HG03045 (cell line): ENCODE results near the gene TGM6.

Experiments used
- ATAC-seq: cut with Tn5 transposase; IDR thresholded peaks from one replicate; pipeline ENCODE4 v1.9.1; 2021; ENCODE audit warnings: mild to moderate bottlenecking, moderate library complexity; ENCODE audit not compliant: unreplicated experiment

The TGM6 gene

DNA sequence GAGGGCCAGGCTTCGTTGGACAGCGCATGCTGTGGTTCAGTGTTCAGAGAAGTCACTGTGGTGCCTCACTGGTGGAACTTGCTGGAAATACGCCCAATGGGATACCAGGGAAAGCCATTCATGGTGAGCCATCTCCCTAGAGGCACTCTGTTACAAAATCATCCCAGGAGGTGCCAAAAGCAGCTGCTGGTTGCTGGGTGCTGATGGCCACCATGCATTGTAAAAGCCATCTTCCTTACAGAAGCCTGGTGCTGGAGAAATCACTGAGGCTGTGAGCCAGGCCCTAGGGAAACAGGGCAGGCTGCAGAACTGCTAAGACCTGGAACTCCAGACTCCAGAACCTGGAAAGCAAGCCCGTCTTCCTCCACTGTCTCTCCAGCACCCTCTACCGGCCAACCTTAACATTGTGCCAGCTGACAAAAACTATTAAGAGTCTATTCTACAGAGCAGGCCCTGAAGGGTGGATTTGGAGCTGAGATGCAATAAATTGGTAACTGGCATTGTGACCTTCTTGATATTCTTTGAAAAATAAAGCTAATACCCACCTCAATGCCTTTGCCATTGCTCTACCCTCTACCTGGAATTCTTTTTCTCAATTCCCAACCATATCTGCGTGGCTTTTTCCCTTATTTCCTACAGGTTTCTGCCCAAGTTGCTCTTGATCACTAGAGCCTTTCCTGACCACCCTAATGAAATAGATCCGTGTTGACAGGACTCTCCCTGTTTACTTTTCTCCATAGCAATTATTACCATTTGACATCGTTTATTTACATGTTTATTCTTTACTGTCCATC is 71.4 kb downstream of the TGM6 start:
- ATAC-seq = no peak

DNA sequence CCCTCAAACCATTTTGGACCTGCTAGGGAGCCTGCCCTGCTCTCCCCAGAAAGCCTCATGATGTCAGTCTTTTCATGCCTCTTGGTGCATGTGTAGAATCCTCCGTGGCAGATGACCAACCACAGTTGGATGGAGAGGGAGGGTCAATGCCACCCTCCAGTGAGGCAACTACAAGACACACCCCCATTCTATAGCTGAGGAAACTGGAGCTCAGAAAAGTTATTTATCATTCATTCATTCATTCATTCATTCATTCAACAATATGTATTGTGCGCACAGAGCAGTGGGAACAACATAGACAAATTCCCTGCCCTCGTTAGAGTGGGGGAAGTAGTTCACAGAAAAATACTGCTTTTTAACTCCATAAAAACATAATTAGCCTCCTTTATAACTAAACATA is 73.1 kb downstream of the TGM6 start:
- no peak for ATAC-seq

DNA sequence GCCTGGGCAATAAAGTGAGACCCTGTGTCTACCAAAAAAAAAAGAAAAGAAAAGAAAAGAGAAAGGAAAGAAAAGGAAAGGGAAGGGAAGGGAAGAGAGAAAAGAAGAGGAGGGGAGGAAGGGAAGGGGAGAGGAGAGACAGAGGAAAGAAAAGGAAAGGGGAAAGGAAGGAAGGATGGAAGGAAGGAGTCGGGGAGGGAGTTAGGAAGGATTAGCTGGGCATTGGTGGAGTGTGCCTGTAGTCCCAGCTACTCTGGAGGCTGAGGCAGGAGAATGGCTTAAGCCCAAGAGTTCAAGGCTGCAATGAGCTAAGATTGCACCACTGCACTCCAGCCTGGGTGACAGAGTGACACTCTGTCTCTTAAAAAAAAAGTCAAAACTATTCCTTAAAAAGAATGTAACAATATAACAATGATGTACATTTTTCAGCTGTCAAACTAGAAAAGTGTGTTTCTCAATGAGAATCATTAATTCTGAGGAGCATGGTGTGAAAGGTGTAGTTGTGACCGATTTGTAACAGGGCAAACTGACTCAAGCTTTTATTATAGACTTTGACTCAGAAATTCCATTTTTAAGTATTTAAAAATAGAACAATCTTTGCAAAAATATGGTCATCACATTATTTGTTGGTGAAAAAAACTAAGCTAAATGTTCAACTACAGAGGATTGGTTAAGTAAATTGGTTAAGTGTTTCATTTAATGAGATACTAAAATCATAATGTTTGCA is 75.2 kb downstream of the TGM6 start:
- ATAC-seq = no peak

DNA sequence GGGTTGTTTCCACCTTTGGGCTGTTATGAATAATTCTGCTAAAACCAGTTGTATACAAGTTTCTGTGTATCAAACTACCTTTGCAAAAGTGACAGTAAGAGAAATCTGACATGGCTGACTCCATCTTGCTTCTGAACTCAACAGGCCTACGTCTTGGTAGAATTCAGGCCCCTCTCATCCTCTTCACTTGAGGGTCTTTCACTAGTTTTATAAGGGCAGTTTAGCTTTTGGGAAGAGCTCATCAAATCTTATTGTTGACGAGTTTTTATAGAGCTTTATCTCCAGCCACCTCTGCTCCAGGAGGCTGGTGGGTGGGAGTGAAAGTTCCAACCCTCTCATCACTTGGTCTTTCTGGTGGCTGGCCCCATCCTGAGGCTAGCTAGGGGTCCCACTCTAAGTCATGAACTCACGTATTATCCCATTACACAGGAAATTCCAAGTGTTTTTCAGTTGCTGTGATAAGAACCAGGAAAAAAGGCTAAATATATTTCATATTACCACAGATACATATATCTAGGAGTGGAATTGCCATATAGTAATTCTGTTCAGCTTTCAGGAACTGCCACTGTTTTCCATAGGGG is 78.3 kb downstream of the TGM6 start:
- no peak for ATAC-seq

DNA sequence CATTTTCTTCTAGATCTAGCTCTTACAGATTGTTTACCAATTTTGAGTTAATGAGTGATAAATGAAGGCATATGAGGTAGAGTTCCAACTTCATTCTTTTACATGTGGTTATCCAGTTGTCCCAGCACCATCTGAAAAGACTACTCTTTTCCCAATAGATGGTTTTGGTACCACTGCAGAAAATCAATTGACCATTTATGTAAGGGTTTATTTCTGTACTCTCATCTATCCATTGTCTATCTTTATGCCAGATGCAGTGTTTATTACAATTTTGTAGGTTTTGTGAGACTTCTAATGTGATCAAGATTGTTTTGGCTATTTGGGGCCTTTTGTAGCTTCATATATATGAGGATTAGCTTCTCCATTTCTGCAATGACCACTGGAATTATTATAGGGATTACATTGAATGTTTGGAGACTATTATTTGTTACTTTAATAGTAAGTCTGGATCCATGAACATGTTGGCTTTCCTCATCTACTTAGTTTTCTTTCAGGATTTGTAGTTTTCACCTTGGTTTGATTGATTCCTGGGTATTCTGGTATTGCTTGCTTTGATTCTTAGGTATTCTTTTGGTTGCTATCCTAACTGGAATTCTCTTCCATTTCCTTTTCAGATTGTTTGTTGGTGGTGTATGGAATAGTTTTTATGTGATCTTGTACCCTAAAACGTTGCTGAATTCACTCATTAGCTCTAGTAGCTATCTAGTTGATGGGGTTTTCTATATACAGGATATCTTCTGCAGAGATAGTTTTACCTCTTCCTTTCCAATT is 79.5 kb downstream of the TGM6 start:
- no peak for ATAC-seq

DNA sequence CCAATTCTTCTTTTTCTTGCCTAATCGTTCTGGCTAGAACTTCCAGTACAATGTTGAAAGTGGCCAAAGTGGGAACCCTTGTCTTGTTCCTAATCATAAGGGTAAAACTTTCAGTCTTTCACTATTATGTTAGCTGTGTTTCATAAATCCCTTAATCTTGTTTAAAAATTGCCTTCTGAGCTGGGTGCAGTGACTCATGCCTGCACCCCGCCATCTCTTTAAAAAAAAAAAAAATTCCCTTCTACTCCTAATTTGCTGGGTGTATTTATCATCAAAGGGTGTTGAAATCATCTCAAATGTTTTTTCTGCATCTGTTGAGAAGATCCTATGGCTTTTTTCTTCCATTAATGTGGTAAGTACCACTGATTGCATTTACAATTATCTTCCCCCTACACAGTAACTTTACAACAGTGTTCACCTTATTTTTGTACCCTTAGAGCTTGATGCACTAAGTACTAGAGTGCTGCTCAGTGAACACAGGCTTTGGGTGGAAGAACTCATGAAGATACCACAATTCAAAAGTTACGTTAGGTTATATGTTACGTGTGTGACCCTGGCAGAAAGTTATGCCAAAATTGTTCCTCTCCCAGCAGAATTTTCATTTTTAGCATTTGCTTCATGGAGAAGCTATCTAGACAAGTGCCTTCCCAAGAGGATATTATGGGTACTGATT is 80.2 kb downstream of the TGM6 start:
- ATAC-seq = no peak

DNA sequence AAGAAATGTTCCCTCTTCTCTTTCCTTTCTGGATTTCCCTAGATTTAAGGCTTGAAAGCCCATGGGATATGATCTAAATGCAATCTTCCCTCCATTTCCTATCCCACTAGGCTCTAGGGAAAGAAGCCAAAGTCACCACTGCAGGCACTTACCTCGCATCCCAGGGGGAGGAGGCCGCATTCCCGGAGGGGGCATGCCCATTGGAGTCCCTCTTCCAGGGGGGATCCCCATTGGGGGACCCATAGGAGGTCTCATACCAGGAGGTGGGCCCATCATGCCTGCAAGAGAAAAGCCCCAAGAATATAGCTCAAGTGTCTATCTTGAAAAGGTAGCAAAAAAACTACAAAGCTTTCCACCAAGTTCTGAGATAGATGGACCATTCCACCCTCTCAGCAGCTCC is 81.8 kb downstream of the TGM6 start:
- no peak for ATAC-seq

DNA sequence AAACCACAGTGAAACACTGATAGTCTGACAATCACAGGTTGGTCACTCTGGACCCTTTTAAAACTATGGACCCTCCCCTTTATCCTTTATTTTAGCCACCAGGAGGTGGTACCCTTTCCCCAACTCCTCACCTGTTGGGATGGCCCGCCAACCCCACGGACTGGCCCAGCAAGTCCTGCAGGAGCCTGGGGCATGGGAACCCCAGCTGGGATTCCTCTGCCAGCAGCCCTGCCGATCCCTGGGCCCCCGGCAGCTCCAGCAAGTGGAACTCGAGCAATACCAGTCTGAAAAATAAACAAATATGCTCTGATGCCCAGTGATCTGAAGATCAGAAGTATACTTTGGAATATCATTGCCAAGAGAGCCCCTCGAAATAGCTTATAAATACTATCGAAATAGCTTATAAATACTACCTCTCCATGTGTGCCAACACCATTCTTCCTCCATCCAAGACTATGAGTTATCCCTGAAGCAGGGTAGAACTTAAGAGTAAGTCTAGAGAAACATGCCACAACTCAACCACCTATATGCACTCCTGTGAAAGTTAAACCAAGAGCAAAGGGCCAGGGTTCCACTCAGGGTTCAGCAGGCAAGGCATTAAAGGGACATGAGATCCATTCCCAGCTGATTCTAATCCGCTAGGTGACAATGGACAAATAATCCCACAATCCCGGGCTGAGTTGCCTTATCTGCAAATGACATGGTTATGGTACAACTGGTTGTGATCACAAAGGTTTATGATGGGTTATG is 83.1 kb downstream of the TGM6 start:
- ATAC-seq = no peak

DNA sequence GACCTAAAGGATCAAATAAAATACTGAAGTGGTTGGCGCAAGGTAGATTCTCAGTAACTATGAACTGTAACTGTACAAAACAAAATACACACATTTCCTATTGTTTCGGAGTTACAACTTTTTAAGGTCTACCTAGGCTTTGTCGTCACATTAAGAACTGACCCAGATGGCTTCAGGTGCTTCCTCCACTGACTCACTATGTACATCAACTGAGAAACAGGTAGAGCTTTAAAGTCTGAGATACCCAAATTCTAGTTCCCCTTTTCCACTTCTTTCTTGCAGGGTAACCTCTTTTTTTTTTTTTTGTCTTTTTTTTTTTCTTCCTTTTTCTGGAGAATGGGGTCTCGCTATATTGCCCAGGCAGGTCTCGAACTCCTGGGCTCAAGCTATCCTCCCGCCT is 84.4 kb downstream of the TGM6 start:
- no peak for ATAC-seq

DNA sequence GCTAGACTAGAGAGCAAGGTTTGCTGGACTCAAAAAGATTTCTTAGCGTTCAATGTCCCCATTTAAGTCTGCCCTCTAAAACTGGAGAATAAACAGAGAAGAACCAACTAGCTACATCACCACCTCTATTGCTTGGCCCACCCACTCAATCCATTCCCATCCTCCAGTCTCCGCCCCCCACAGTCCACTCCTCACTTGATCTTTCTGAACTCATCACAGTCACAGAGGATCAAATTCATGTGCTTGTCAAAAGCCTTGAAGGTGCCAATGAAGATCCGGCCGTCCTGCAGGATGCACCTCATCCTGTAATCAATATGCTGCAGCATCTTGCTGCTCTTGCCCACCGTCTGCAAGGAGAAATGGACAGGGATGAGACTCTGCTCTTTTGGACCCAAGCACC is 86.7 kb downstream of the TGM6 start:
- no peak for ATAC-seq

DNA sequence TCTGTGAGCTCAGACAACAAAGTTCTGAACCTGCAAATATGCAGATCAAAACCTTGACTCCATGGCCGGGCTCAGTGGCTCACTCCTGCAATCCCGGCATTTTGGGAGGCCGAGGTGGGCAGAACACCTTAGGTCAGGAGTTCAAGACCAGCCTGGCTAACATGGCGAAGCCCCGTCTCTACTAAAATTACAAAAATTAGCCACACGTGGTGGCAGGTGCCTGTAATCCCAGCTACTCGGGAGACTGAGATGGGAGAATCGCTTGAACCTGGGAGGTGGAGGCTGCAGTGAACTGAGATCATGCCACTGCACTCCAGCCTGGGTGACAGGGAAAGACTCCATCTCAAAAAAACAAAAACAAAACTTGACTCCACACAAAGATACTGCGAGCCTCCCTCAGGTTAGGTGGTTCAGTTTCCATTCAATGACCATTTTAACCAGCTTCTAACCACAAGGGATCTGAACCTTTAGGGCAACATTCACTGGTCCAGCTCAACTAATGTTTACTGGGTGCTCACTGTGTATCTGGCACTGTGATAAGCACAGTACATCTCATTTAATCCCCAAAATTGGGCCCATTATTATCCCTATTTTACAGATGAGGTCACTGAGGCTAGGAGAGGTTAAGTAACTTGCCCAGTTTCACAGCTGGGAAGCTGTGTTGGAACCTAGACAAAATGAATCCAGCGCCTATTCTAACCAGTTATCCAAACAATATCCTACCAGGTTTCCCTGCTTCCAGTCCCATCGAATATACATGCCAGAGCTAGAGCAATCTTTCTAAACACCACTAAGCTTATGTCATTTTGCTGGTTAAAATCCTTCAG is 88.1 kb downstream of the TGM6 start:
- ATAC-seq = no peak

DNA sequence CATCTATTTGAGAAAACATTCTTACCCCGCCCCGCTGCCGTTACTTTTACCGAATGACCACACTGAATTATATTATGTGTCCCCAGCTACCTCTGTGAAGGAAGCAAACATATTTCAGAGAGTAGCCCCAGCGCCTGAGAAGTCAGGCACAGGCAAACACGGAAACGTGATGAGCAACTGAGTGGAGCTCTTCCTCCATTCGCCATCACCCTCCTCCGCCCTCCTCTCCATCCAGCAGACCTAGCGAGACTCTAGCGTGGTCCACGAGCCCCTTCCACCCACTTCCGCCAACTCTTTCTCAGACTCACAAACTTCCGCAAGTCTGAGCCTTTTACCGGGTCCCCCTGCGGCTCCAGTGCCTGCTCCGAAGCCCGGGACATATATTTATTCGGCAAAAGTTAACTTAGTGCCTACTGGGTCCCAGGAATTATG is 89.3 kb downstream of the TGM6 start:
- ATAC-seq = peak; percentile 20

DNA sequence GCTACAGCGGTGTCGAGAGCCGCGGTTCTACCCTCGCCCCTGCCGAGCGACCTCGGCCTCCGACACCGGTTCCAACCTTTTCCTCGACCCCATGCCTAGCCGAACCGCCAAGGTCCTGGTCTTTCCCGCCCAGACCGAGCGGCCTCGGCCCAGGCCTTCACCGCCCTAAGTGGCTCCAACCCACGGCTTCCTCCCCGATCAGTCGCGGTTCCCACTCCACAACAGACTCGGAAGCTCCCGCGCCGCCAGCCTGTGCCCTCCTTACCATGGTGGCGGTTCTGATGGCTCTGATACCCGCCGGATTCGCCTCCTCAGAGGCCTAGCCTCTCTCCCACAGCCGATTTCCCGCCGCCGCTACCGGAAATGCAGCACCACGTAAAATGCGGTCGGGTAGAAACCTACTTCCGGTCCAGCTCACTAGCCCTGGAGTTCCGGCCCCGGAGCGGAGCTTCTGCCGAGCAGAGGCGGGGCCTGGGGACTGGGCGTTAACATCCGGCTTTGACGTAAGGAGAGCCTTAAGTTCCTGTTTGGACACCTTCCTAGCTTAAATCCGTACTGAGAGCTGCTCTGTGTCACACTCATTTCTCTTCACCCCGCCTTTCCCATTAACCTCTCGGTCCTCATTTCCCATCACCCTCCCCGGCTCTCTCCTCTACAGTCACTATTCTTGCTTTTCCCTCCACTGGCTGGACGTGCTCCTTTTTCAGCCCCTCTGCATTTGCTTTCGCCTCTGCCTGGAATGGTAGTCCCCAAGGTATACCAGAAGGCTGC is 89.9 kb downstream of the TGM6 start, which contains the start of gene SNRPB:
Gene SNRPB, minus strand, starts transcription at position 367 of the 771 bp plus-strand sequence. Its CDS starts 99 bp downstream, at position 268.
- peak; percentile 98 for ATAC-seq

DNA sequence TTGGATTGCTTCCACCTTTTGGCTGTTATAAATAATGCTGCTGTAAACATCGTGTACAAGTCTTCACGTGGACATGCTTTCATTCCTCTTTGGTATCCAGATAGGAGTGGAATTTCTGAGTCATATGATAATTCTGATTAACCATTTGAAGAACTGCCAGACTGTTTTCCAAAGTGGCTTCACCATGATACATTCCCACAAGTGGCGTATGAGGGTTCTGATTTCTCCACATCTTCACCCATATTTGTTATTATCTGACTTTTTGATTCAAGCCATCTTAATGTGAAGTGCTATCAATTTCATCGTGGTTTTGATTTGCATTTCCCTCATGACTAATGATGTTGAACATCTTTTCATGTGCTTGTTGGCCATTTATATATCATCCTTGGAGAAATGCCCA is 92.8 kb downstream of the TGM6 start:
- no peak for ATAC-seq

DNA sequence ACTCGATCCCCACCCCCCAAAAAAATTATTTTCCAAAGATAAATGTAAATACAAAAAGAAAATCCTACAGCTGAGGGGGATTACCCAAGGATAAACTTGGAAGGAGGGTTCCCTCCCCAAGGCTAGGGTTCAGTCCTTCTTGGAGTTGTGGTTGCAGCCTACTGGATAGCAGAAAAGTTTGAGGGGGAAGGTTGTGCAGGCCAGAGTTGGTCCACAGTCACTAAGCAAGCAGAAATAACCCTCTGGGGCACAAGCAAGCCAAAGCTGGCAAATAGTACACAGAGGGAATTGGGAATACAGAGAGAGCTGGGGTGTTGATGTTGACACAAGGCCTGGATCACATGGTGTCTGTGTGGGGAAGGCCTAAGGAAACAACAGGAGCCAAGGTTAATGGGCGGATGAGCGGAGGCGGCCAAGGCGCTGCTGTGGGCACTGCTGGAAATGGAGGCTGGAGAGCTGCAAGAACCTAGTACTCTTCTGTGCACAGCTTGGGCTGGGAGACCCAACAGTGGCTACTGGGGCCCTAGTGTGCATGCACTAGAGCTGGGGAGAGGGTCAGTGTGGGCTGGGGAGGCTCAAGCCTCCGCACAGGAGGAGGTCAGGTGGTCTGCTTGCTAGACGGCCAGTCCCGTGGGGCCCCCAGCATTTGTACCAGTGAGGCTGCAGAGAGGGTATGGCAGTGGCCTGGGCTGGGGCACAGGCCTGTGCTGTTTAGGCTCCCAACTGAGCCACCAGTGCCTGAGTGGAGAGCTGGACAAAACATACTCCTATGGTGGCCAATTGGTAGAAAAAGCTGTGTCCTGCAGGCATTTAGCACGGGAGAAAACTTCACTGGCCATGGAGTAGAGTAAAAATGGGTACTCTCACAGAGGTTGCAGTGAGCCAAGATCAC is 95.4 kb downstream of the TGM6 start:
- ATAC-seq = no peak

DNA sequence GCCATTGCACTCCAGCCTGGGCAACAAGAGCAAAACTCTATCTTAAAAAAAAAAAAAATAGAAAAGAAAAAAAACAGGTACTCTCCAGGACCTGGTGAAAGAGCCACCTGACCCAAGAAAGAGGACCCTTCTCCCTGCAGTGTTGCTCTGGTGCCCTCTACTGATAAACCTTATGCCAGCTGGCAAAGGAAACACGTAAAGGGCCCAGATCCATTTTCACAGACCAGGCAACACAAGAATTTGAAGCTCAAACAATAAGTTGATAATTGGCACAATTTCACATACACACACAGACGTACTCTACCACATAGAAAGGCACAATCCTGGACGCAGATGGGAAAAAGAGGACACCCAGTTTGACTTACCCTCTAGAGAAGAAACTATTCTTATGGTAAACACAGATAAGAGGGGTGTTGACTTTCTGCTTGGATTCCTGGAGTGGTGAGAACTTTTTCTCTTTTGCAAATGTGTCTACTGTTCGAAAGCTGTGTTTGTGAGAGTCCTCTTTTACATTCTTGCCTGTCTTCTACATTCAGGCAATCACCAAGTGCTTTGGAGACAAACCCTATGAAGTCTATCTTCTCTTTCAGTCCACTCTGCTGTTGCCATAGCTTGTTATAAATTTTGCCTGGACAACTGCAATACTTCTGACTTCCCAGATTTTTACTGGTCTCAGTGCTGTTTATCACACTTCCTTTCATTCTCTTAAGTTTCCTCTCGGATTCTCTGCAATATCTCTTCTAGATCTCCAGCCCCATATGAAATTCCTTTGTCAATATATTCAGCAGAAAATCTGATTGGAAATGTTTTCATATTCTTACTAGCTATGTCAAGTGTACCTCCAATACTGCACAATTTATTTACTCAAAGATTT is 96.3 kb downstream of the TGM6 start:
- no peak for ATAC-seq
